Body of pancreas (tissue), 4 donors: ENCODE measurements around the gene GRIK4.

Experiments used
- POLR2A ChIP-seq, 3 donors: fragments of 450-650 bp; IDR thresholded peaks; one replicate each; pipeline ENCODE4 v1.6.1; 2016; ENCODE audit warnings: antibody characterized with exemption in 3 of 3, mild to moderate bottlenecking in 2 of 3
- TF ChIP-seq, protein P1 (sequence below), 7 experiments: fragments of 450-650 bp in 4 of 7; fragments of 200-600 bp in 3 of 7; sonication (generic) in 3 of 7; IDR thresholded peaks; one replicate each; pipeline ENCODE4 v1.5.1; 2016 to 2019; ENCODE audit warnings: antibody characterized with exemption in 7 of 7

DNA sequence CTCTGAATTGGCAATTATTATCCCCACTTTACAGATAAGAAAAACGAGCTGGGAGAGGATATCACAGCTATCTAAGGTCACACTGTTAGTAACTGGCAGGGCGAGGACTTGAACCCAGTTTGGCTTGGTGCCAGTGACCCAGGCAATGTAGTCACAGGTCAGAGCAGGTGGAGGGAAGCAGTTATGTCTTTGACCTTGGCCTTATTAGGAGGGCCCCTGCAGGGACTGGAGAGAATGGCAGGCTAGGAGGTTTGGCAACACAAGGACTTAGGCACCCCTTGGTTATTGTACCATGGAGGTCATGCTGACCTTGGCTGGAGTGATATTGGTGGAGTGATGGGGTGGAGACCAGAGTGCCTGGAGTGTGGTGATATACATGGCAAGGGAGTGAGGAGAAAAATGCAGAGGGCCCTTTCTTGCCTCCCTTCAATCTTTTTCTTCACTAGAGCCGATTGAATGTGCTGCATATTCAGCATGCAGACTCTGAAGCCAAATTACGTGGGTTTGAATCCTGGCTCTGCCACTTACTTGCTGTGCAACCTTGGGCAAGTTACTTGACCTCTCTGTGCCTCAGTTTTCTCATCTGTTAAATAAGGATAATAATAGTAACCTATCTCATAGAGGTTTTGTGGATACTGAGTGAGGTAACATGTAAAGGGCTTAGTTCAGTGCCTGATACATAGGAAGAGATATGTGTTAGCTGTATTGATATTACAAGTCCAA, 419.7 kb downstream of the GRIK4 start:
- TF ChIP-seq, protein P1, sequence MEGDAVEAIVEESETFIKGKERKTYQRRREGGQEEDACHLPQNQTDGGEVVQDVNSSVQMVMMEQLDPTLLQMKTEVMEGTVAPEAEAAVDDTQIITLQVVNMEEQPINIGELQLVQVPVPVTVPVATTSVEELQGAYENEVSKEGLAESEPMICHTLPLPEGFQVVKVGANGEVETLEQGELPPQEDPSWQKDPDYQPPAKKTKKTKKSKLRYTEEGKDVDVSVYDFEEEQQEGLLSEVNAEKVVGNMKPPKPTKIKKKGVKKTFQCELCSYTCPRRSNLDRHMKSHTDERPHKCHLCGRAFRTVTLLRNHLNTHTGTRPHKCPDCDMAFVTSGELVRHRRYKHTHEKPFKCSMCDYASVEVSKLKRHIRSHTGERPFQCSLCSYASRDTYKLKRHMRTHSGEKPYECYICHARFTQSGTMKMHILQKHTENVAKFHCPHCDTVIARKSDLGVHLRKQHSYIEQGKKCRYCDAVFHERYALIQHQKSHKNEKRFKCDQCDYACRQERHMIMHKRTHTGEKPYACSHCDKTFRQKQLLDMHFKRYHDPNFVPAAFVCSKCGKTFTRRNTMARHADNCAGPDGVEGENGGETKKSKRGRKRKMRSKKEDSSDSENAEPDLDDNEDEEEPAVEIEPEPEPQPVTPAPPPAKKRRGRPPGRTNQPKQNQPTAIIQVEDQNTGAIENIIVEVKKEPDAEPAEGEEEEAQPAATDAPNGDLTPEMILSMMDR (IDR thresholded peaks at IDR 0.05), result no peak
- TF ChIP-seq POLR2A (IDR thresholded peaks at IDR 0.05), result no peak
